ENCODE measurements around the gene CDY2A. TPM values are rescaled to one million over a fixed set of nuclear protein-coding genes. Genes with fewer than 3 reads are reported as not detected.
"Not testable (repeated sequence)": the region's sequence is repeated elsewhere in the genome, so short reads cannot be mapped to it uniquely, and the experiment has no call there.

Gene CDY2A
- not detected for total RNA-seq
- not detected for polyA plus RNA-seq
- long read RNA-seq, donor 1, result 0 reads
- long read RNA-seq, donor 2, result 0 reads
- long read RNA-seq, donor 3, result 0 reads
- long read RNA-seq, donor 4, result 0 reads

- intact Hi-C loops (cut with DNase I); H3K27ac ChIP-seq (ENCODE audit: low read length); H3K27me3 ChIP-seq (ENCODE audit: control insufficient read depth, insufficient read depth); H3K4me3 ChIP-seq (ENCODE audit: low read length); DNase-seq; H3K4me1 ChIP-seq (ENCODE audit: control insufficient read depth, insufficient read depth, low read length); ATAC-seq; H3K9me3 ChIP-seq (ENCODE audit: control insufficient read depth, low read length): not testable (repeated sequence)
- WGBS, result 12% methylated on average over 1 of the region's 2 CpGs
Observed at GRCh38 chrY:18025487-18025886, at the start of gene CDY2A. Gene CDY2A (plus strand): TSS chrY:18025787. CDS start chrY:18026115, 328 bp downstream.

GRCh38 chrY:17997586-17997985 lies 28.0 kb upstream of the CDY2A start:
- DNase-seq; H3K27ac ChIP-seq (ENCODE audit: low read length); H3K4me1 ChIP-seq (ENCODE audit: control insufficient read depth, insufficient read depth, low read length); H3K4me3 ChIP-seq (ENCODE audit: low read length); ATAC-seq; intact Hi-C loops (cut with DNase I); H3K27me3 ChIP-seq (ENCODE audit: control insufficient read depth, insufficient read depth); H3K9me3 ChIP-seq (ENCODE audit: control insufficient read depth, low read length): not testable (repeated sequence)
- no CpG with 5 or more reads among the region's 3 CpGs for WGBS

GRCh38 chrY:17998266-17998665 lies 27.3 kb upstream of the CDY2A start:
- H3K27ac ChIP-seq (ENCODE audit: low read length); intact Hi-C loops (cut with DNase I); DNase-seq; H3K27me3 ChIP-seq (ENCODE audit: control insufficient read depth, insufficient read depth); ATAC-seq; H3K9me3 ChIP-seq (ENCODE audit: control insufficient read depth, low read length); H3K4me3 ChIP-seq (ENCODE audit: low read length); H3K4me1 ChIP-seq (ENCODE audit: control insufficient read depth, insufficient read depth, low read length): not testable (repeated sequence)
- WGBS, result no CpG with 5 or more reads among the region's 2 CpGs

GRCh38 chrY:18023897-18024296 lies 1.7 kb upstream of the CDY2A start:
- DNase-seq; H3K27ac ChIP-seq (ENCODE audit: low read length); H3K4me1 ChIP-seq (ENCODE audit: control insufficient read depth, insufficient read depth, low read length); intact Hi-C loops (cut with DNase I); H3K27me3 ChIP-seq (ENCODE audit: control insufficient read depth, insufficient read depth); H3K4me3 ChIP-seq (ENCODE audit: low read length); H3K9me3 ChIP-seq (ENCODE audit: control insufficient read depth, low read length): not testable (repeated sequence)
- WGBS, result no CpG with 5 or more reads among the region's 2 CpGs
- ATAC-seq, result peak in 1 of 2 donors; percentile 82

- H3K4me3 ChIP-seq (ENCODE audit: low read length); DNase-seq; intact Hi-C loops (cut with DNase I); ATAC-seq; H3K27me3 ChIP-seq (ENCODE audit: control insufficient read depth, insufficient read depth); H3K9me3 ChIP-seq (ENCODE audit: control insufficient read depth, low read length); H3K27ac ChIP-seq (ENCODE audit: low read length); H3K4me1 ChIP-seq (ENCODE audit: control insufficient read depth, insufficient read depth, low read length): not testable (repeated sequence)
- no CpG with 5 or more reads among the region's 1 CpG for WGBS
Observed at GRCh38 chrY:18028845-18029244, 3.3 kb downstream of the CDY2A start.

GRCh38 chrY:18030178-18030577 lies 4.6 kb downstream of the CDY2A start:
- intact Hi-C loops (cut with DNase I), result not testable (repeated sequence)
- WGBS, result no CpG with 5 or more reads among the region's 3 CpGs

GRCh38 chrY:18034100-18034814 lies 8.7 kb downstream of the CDY2A start:
- H3K27ac ChIP-seq (ENCODE audit: low read length); DNase-seq; H3K27me3 ChIP-seq (ENCODE audit: control insufficient read depth, insufficient read depth); H3K9me3 ChIP-seq (ENCODE audit: control insufficient read depth, low read length); intact Hi-C loops (cut with DNase I); H3K4me3 ChIP-seq (ENCODE audit: low read length); H3K4me1 ChIP-seq (ENCODE audit: control insufficient read depth, insufficient read depth, low read length): not testable (repeated sequence)
- no CpG with 5 or more reads among the region's 3 CpGs for WGBS
- ATAC-seq, result peak in 1 of 2 donors; percentile 91

More at GRCh38 chrY:18030178-18030577, 4.6 kb downstream of the CDY2A start:
- not testable (repeated sequence) for H3K4me3 ChIP-seq (ENCODE audit: low read length); H3K27me3 ChIP-seq (ENCODE audit: control insufficient read depth, insufficient read depth); DNase-seq; H3K9me3 ChIP-seq (ENCODE audit: control insufficient read depth, low read length); ATAC-seq; H3K27ac ChIP-seq (ENCODE audit: low read length); H3K4me1 ChIP-seq (ENCODE audit: control insufficient read depth, insufficient read depth, low read length)

GRCh38 chrY:18034864-18035263 lies 9.3 kb downstream of the CDY2A start:
- not testable (repeated sequence) for H3K4me1 ChIP-seq (ENCODE audit: control insufficient read depth, insufficient read depth, low read length)

GRCh38 chrY:18044990-18045389 lies 19.4 kb downstream of the CDY2A start:
- H3K4me1 ChIP-seq (ENCODE audit: control insufficient read depth, insufficient read depth, low read length); H3K4me3 ChIP-seq (ENCODE audit: low read length); intact Hi-C loops (cut with DNase I); ATAC-seq; H3K9me3 ChIP-seq (ENCODE audit: control insufficient read depth, low read length); H3K27ac ChIP-seq (ENCODE audit: low read length); H3K27me3 ChIP-seq (ENCODE audit: control insufficient read depth, insufficient read depth); DNase-seq: not testable (repeated sequence)
- WGBS, result no CpG with 5 or more reads among the region's 3 CpGs

More at GRCh38 chrY:18034864-18035263, 9.3 kb downstream of the CDY2A start:
- H3K27ac ChIP-seq (ENCODE audit: low read length); H3K27me3 ChIP-seq (ENCODE audit: control insufficient read depth, insufficient read depth); intact Hi-C loops (cut with DNase I); H3K4me3 ChIP-seq (ENCODE audit: low read length); ATAC-seq; H3K9me3 ChIP-seq (ENCODE audit: control insufficient read depth, low read length); DNase-seq: not testable (repeated sequence)
- WGBS, result no CpG with 5 or more reads among the region's 3 CpGs

- WGBS, result no CpG with 5 or more reads among the region's 10 CpGs
- ATAC-seq; H3K27ac ChIP-seq (ENCODE audit: low read length); intact Hi-C loops (cut with DNase I); H3K27me3 ChIP-seq (ENCODE audit: control insufficient read depth, insufficient read depth); DNase-seq; H3K4me1 ChIP-seq (ENCODE audit: control insufficient read depth, insufficient read depth, low read length); H3K4me3 ChIP-seq (ENCODE audit: low read length); H3K9me3 ChIP-seq (ENCODE audit: control insufficient read depth, low read length): not testable (repeated sequence)
Observed at GRCh38 chrY:18048149-18049040, 22.8 kb downstream of the CDY2A start.

GRCh38 chrY:18049061-18049460 lies 23.5 kb downstream of the CDY2A start:
- DNase-seq; H3K9me3 ChIP-seq (ENCODE audit: control insufficient read depth, low read length); ATAC-seq; H3K27me3 ChIP-seq (ENCODE audit: control insufficient read depth, insufficient read depth); intact Hi-C loops (cut with DNase I); H3K27ac ChIP-seq (ENCODE audit: low read length); H3K4me1 ChIP-seq (ENCODE audit: control insufficient read depth, insufficient read depth, low read length); H3K4me3 ChIP-seq (ENCODE audit: low read length): not testable (repeated sequence)
- WGBS, result no CpG with 5 or more reads among the region's 4 CpGs
